Neutrophil (primary cell): ENCODE measurements around the gene AFDN.

Experiments
- H3K27ac ChIP-seq: fragments of 200-600 bp; sonication (generic); 2 replicates; pipeline ENCODE4 v1.5.1; 2016; ENCODE audit warnings: mild to moderate bottlenecking, moderate library complexity
- H3K27me3 ChIP-seq: fragments of 200-600 bp; sonication (generic); 2 replicates; pipeline ENCODE4 v1.6.0; 2016; ENCODE audit warnings: mild to moderate bottlenecking
- H3K36me3 ChIP-seq: fragments of 200-600 bp; sonication (generic); 2 replicates; pipeline ENCODE4 v1.5.1; 2017
- H3K4me1 ChIP-seq, 2 experiments: fragments of 200-600 bp in 1 of 2; sonication (generic) in 1 of 2; 1 replicate in 1 of 2; 2 replicates in 1 of 2; pipeline versions ENCODE4 v1.5.1 to v1.6.1; 2013 to 2016; ENCODE audit warnings: low read depth in 1 of 2, low read length in 1 of 2, mild to moderate bottlenecking in 1 of 2, moderate library complexity in 1 of 2; ENCODE audit not compliant: control insufficient read depth in 1 of 2, insufficient read depth in 1 of 2
- H3K4me3 ChIP-seq, 2 experiments: fragments of 200-600 bp in 1 of 2; sonication (generic) in 1 of 2; 1 replicate in 1 of 2; 2 replicates in 1 of 2; pipeline ENCODE4 v1.5.1; 2013 to 2016; ENCODE audit warnings: low read depth in 1 of 2, low read length in 1 of 2, mild to moderate bottlenecking in 1 of 2, moderate library complexity in 1 of 2
- H3K9me3 ChIP-seq: fragments of 200-600 bp; sonication (generic); 2 replicates; pipeline ENCODE4 v1.5.1; 2016
- CTCF ChIP-seq: fragments of 200-600 bp; sonication (generic); IDR thresholded peaks from 2 replicates; pipeline ENCODE4 v1.5.1; 2016; ENCODE audit warnings: antibody characterized with exemption

AFDN gene

GRCh38 chr6:167949121-167949684 lies 122.5 kb downstream of the AFDN start:
- TF ChIP-seq CTCF: no peak
- no peaks in the 10 kb centered on the region for H3K4me1 ChIP-seq
- H3K9me3 ChIP-seq: no peaks in the 10 kb centered on the region
- H3K36me3 ChIP-seq: peaks cover 3% of the 10 kb centered on the region
- no peaks in the 10 kb centered on the region for H3K27me3 ChIP-seq
- H3K27ac ChIP-seq: no peak overlapping the region
- H3K4me3 ChIP-seq: no peak overlapping the region

GRCh38 chr6:167951781-167952511 lies 125.2 kb downstream of the AFDN start:
- H3K36me3 ChIP-seq: peaks cover 3% of the 10 kb centered on the region
- H3K27ac ChIP-seq: no peak overlapping the region

GRCh38 chr6:167952512-167952859 lies 125.8 kb downstream of the AFDN start:
- Histone ChIP-seq H3K4me1 (no peaks in the 10 kb centered on the region), H3K4me3 (no peak overlapping the region), H3K27ac (no peak overlapping the region), H3K27me3 (no peaks in the 10 kb centered on the region), H3K36me3 (peaks cover 3% of the 10 kb centered on the region), H3K9me3 (no peaks in the 10 kb centered on the region)
- no peak for TF ChIP-seq CTCF

More at GRCh38 chr6:167951781-167952511, 125.2 kb downstream of the AFDN start:
- no peak overlapping the region for H3K4me3 ChIP-seq
- no peaks in the 10 kb centered on the region for H3K27me3 ChIP-seq
- no peaks in the 10 kb centered on the region for H3K4me1 ChIP-seq
- no peaks in the 10 kb centered on the region for H3K9me3 ChIP-seq
- no peak for TF ChIP-seq CTCF

- Histone ChIP-seq H3K36me3 (peaks cover 3% of the 10 kb centered on the region), H3K27ac (no peak overlapping the region), H3K27me3 (no peaks in the 10 kb centered on the region), H3K4me1 (no peaks in the 10 kb centered on the region), H3K4me3 (no peak overlapping the region), H3K9me3 (no peaks in the 10 kb centered on the region)
- TF ChIP-seq CTCF: no peak
Measured at GRCh38 chr6:167953551-167953950, 126.8 kb downstream of the AFDN start.

DNA sequence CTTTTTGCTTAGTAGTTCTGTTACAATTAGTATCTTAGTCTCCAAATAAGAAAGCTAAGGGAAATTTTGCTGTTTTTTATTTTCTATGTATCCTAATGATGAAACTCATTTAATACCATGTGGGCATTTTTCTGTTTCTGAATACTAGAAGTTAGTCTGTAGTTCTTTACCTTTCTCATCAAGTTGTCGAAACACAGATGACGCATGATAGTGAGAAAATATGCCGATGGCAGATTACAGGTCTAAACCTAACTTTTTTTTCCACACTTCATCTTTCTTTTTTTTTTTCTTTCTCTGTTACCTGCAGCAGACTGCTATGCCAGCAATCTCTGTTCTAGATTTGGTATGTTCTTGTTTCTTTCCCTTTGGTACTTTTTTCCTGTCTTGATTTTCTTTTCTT lies 127.4 kb downstream of the AFDN start:
- Histone ChIP-seq H3K4me3 (no peak overlapping the region), H3K27me3 (no peaks in the 10 kb centered on the region), H3K27ac (no peak overlapping the region), H3K4me1 (no peaks in the 10 kb centered on the region), H3K9me3 (no peaks in the 10 kb centered on the region), H3K36me3 (peaks cover 3% of the 10 kb centered on the region)
- TF ChIP-seq CTCF: no peak
